Eye (tissue), 1 donor: Measurements from ENCODE around the gene DNASE1L3.

Experiments
- DNase-seq: peaks from one replicate; pipeline ENCODE4 v3.0.0-alpha.2; 2015

The DNASE1L3 gene

DNA sequence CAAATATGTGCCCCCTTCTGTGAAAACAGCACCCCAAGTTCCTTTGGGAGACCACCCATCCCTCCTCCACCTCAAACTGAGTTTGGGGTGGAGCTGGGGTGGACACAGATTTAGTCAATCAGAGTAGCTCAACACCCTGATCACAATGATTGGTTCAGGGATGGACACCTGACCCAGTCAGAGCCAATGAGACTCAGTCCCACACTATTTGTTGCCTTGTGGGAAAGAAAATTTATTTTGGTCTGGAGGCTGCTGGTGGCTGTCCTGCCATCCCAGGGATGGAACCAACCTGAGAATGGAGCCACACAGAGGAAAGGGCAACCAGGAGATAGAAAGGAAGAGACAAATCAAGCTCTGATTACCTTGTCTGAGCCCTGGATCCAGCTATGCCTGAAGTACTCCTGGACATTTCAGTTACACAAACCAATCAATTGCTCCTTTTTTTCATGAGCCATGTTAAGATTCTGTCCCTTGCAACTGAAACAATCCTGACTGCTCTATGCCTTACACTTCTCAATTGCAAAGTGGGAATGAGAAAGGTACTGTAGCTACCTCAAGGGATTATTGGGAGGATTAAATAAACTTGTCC, 10.6 kb downstream of the DNASE1L3 start:
- DNase-seq = no peak

- DNase-seq = no peak
Measured at GRCh38 chr3:58198804-58199203, 12.0 kb downstream of the DNASE1L3 start.

GRCh38 chr3:58198362-58198761, 12.4 kb downstream of the DNASE1L3 start:
- no peak for DNase-seq

- no peak for DNase-seq
Measured at GRCh38 chr3:58197588-58197987, 13.2 kb downstream of the DNASE1L3 start.

DNA sequence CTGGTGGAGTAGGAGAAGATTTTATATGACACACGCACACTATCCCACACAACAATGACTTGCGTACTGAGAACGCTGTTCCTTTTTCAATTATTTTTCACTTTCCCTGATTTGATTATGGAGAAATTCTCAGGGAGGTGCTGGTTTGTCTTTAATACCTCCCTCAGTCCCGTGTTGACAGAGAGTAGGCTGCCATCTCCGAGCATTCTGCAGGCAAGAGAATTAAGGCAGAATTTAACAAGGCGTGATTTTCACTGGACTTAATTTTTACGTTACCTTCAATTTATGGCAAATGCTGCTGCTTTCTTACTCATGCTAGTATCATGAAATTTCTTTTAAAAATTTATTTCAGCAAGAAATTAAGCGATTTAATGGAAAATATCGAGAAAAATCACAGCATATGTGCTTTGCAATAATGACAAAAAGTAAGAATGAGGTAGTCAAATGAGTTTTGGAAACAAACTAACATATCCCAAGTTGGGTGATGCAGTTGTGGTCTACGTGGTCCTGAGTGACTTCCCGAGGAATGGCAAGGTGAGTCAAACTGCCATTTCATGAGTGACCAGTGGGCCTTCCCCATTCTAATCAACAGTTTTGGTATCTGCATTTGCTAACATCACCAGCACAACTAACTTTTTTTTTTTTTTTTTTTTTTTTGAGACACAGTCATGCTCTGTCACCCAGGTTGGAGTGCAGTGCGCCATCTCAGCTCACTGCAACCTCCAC, 16.9 kb downstream of the DNASE1L3 start:
- DNase-seq = no peak

DNA sequence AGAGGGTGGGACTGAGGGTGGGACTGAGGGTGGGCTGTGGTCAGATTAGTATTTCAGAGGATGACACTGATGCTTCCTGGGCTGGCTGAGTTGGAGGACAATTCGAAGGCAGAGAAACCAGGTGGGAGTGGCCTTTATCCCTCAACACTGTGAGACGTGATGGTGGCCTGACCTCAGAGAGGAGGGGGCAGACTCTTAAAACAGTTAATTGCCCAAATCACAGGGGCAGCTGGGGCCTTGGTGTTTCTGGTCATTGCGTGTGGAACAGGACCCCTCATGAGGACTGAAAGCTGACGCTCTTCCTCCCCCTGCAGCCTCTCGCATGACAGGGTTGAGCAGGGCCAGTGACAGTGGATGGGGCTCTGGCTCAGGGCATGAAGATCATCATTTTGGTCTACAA, 18.7 kb downstream of the DNASE1L3 start:
- DNase-seq = no peak

DNA sequence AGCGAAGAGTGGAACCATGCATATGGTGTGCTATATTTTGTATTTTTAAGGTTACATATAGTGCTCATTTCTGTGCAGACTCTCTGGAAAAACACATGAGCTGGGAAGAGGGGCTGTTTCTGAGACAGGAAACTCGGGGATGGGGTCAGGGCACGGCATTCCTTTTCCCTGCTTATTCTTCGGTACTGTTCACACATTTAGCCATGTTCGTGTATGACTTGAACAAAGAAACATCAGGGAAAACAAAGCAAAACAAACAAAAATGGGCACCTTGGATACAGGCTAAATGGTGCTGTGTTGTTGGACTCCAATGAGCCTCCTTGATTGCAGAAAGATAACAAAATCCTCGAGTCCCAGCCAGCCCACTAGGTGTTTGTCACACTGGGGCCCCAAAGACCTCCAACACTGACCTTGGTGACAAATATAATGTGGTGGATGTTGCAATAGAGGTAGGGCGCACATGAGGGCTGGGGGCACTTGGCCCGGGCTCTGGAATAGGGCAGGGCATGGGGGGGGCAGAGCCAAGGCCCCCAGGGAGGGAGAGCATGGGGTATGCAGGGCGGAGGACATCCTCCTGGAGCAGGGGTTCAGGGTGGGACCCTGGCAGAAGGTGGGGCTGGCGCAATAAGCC, 19.3 kb downstream of the DNASE1L3 start:
- no peak for DNase-seq

DNA sequence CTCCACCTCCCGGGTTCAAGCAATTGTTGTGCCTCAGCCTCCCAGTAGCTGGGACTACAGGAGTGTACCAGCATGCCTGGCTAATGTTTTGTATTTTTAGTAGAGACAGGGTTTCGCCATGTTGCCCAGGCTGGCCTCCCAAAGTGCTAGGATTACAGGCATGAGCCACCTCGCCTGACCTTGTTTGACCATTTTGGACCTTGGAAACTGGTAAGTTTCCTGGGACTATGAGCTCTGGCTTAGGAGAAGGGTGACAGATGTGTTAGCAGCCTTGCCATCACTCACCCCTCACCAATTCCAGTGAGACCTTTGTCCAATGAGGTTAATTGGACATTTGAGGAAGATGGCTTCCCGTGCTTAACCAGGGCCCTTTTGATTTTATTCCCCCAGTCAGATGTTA, 19.9 kb downstream of the DNASE1L3 start:
- DNase-seq = no peak

GRCh38 chr3:58190291-58190690, 20.5 kb downstream of the DNASE1L3 start:
- DNase-seq = no peak

- DNase-seq = no peak
Measured at GRCh38 chr3:58189691-58190090, 21.1 kb downstream of the DNASE1L3 start.

- DNase-seq = peak; percentile 64
Measured at GRCh38 chr3:58188921-58189451, 21.8 kb downstream of the DNASE1L3 start.

GRCh38 chr3:58188173-58188564, 22.6 kb downstream of the DNASE1L3 start:
- DNase-seq = peak; percentile 23

DNA sequence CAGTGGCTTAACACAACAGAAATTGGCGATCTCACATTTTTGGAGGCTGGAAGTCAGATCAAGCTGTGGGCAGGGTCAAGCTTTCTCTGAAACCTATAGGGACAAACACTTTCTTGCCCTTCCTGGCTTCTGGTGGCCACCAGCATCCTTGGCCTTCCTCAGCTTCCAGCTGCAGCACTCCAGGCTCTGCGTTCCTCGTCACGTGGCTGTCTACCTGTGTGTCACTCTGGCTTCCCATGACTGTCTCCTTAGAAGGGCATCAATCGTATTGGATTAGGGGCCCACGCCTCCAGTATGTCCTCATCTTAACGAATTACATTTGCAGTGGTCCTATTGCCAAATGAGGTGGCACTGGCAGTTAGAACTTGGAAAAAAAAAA, 25.8 kb downstream of the DNASE1L3 start:
- DNase-seq = no peak

GRCh38 chr3:58184309-58184981, 26.3 kb downstream of the DNASE1L3 start:
- no peak for DNase-seq

DNA sequence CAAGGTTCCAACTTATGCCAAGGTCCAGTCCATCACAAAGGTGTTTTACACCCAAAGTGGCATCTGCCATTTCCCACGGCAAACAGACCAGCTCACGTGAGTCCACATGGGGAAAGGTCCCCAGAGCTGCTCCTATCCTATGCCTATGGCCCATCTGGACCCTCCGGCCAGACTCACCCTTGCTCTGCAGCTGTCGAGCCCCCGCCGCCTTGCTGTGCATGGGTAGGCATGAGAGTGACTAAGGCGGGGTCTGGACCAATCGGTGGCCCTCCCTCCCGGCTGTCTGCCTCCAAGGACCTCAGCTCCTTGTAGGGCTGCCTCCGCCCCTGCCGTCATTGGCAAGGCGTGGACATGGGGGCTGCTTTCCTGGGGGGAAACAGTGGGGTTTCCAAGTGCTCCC, 26.9 kb downstream of the DNASE1L3 start:
- no peak for DNase-seq

DNA sequence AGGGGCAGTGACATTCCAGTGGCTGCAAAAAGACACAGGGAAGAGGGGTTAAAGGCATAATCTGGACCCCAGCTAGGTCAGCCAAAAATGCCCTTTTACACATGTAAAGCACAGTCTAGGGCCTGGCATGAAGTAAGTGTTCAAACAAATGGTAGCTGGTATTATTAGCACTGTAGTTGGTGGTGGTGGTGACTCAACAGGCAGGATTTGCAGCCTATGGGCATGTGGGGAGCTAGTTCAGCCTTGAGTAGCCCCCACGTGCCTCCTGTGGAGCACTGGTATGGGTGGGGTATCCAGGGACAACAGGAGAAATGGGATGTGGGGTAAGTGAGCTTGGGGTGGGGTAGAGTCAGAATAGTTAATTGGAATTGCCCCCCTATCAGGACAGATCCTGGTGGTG, 27.6 kb downstream of the DNASE1L3 start:
- DNase-seq = no peak

GRCh38 chr3:58180940-58181587, 29.7 kb downstream of the DNASE1L3 start:
- DNase-seq = no peak

DNA sequence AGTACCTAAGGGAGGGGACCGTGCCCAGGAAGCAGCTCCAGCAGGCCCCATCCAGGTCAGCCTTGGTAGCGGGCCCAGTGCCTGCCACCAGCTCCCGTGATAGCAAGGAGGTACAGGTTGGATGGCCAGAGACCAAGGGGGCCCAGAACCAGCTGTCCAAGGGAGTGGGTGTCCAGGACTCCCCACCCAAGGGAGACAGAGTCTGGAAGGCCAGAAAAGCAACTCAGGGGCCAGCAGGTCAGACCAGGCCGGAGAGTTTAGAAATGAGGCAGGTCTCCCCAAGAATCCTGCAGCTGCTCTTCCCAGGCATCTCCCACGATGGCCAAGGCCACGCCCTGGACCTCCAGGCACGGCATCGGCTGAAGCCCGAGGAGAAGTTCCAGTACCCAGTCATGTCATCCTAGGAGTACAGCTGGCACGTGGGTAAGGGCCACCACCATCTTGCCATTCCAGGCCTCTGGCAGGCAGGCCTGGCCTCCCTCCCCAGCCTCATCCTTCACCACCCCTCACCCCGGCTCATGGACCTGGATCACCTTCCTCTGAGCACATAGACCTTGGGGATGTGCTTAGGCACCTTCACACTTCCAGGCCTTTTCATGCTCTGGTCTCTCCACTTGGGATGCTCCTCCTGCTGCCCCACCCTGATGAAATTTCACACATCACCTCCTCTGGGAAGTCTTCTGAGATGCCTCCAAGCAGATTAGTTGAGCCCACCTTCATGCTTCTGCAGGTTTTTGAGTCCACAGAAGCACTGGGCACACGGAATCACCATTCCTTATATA, 30.5 kb downstream of the DNASE1L3 start:
- no peak for DNase-seq

- no peak for DNase-seq
Measured at GRCh38 chr3:58179235-58180098, 31.3 kb downstream of the DNASE1L3 start.

DNA sequence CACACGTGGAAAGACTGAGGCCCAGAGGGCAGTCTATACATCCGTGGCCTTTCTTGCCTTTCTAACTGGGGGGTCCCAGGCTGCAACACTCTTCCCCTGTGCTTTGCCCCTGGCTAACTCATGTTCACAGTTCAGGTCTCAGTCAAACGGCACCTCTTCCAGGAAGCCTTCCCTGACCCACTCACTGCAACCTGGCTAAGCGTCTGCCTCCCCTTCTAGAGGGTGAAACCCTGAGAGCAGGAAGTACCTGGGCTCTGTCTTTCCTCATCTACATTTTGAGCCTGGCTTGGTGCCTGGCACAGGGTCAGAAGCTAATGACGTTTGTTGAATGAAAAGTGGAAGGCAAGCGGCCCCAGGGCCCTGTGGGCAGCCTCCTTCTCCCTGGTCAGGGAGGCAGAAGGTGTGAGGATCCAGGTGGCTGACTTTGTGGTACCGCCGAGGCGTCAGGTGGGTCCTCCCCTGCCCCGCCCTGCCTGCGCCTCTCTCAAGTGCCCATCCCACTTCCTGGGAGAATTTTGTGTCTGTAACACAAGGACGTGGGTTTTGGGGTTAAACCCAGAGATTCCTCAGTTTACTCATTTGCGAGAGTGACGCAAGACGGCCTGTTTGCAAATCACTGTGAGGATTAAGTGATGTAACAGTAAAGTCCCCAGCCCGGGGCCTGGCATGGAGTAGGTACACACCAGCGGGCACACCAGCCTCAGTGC, 32.1 kb downstream of the DNASE1L3 start:
- DNase-seq = no peak
